Sigmoid colon (tissue), 4 donors: ENCODE results near the gene PEX14.

Source experiments
- CTCF ChIP-seq, 4 experiments: fragments of 450-650 bp in 3 of 4; fragments of 200-600 bp in 1 of 4; IDR thresholded peaks; one replicate each; pipeline ENCODE4 v1.5.1; 2016 to 2019; ENCODE audit warnings: antibody characterized with exemption in 4 of 4, mild to moderate bottlenecking in 3 of 4, moderate library complexity in 2 of 4
- EP300 ChIP-seq, 4 donors: sonication (generic); formaldehyde crosslinking; IDR thresholded peaks; one replicate each; pipeline ENCODE4 v1.6.1; 2017; ENCODE audit warnings: antibody characterized with exemption in 4 of 4
- POLR2A ChIP-seq, 2 donors: fragments of 450-650 bp; IDR thresholded peaks; one replicate each; pipeline ENCODE4 v1.6.1; 2016; ENCODE audit warnings: antibody characterized with exemption in 2 of 2, mild to moderate bottlenecking in 2 of 2, moderate library complexity in 2 of 2
- POLR2AphosphoS5 ChIP-seq, 4 donors: sonication (generic); formaldehyde crosslinking; IDR thresholded peaks; one replicate each; pipeline ENCODE4 v1.6.1; 2017; ENCODE audit warnings: antibody characterized with exemption in 4 of 4

DNA sequence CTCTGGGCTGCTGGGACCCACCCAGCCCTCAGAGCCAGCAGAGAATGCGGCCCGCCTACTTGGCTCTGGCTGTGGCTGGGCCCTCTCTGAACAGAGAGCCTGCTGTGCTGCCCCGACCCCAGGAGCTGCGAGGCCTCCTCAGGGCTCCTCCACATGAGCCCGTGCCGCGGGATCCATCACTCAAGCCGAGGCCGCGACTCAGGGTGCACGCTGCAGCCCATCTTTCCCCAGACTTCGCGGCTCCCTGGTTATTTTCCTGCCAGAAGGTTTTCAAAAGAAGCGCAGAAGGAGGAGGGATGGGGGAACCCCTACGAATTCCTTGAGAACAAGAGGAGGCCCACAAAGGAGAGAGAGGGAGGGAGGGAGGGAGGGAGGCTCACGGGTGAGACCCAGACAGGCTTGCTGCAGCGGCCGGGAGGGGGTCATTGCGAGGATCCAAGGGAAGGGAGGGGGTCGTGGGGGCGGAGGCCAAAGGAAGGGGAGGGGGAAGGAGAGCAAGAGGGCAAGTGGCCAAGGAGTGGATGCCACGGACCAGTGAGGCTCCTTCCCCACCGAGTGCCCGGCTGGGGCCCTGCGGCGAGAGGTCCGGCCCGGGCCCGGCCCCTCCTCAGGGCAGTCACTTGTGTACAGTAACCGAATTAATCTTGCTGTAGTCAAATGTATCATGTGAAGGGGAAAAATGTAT, 174.9 kb downstream of the PEX14 start:
- TF ChIP-seq POLR2A (IDR thresholded peaks at IDR 0.05), result no peak
- no peak for TF ChIP-seq CTCF (IDR thresholded peaks at IDR 0.05)
- no peak for TF ChIP-seq EP300 (IDR thresholded peaks at IDR 0.05)
- no peak for TF ChIP-seq POLR2AphosphoS5 (IDR thresholded peaks at IDR 0.05)
